HG03521 (cell line): ENCODE measurements around the gene PRKD1.
"Not testable (repeated sequence)": the region's sequence is repeated elsewhere in the genome, so short reads cannot be mapped to it uniquely, and the experiment has no call there.

ENCODE experiments used
- ATAC-seq: cut with Tn5 transposase; IDR thresholded peaks from one replicate; pipeline ENCODE4 v1.9.1; 2021; ENCODE audit warnings: mild to moderate bottlenecking, moderate library complexity; ENCODE audit not compliant: unreplicated experiment

PRKD1 gene

GRCh38 chr14:29900609-29901350, 26.9 kb downstream of the PRKD1 start:
- ATAC-seq, result no peak

GRCh38 chr14:29898470-29898869, 29.2 kb downstream of the PRKD1 start:
- ATAC-seq, result no peak

GRCh38 chr14:29897181-29897580, 30.5 kb downstream of the PRKD1 start:
- ATAC-seq, result no peak

- no peak for ATAC-seq
Measured at GRCh38 chr14:29896354-29896821, 31.3 kb downstream of the PRKD1 start.

- ATAC-seq, result no peak
Measured at GRCh38 chr14:29895591-29896083, 32.0 kb downstream of the PRKD1 start.

GRCh38 chr14:29893989-29894388, 33.7 kb downstream of the PRKD1 start:
- ATAC-seq, result no peak

GRCh38 chr14:29892327-29892726, 35.3 kb downstream of the PRKD1 start:
- no peak for ATAC-seq

- no peak for ATAC-seq
Measured at GRCh38 chr14:29885988-29886387, 41.7 kb downstream of the PRKD1 start.

GRCh38 chr14:29868000-29868399, 59.6 kb downstream of the PRKD1 start:
- ATAC-seq, result no peak

- no peak for ATAC-seq
Measured at GRCh38 chr14:29865299-29865698, 62.3 kb downstream of the PRKD1 start.

GRCh38 chr14:29861996-29862395, 65.7 kb downstream of the PRKD1 start:
- no peak for ATAC-seq

GRCh38 chr14:29858299-29858698, 69.3 kb downstream of the PRKD1 start:
- peak; percentile 96 for ATAC-seq

- ATAC-seq, result peak; percentile 71
Measured at GRCh38 chr14:29857551-29857950, 70.1 kb downstream of the PRKD1 start.

GRCh38 chr14:29856516-29856915, 71.1 kb downstream of the PRKD1 start:
- no peak for ATAC-seq

GRCh38 chr14:29853691-29854090, 74.0 kb downstream of the PRKD1 start:
- not testable (repeated sequence) for ATAC-seq

- ATAC-seq, result no peak
Measured at GRCh38 chr14:29853272-29853671, 74.4 kb downstream of the PRKD1 start.

- no peak for ATAC-seq
Measured at GRCh38 chr14:29851397-29851796, 76.2 kb downstream of the PRKD1 start.

- ATAC-seq, result no peak
Measured at GRCh38 chr14:29847056-29847380, 80.6 kb downstream of the PRKD1 start.

GRCh38 chr14:29846339-29847055, 81.2 kb downstream of the PRKD1 start:
- no peak for ATAC-seq

- no peak for ATAC-seq
Measured at GRCh38 chr14:29843981-29844380, 83.7 kb downstream of the PRKD1 start.

GRCh38 chr14:29842228-29842627, 85.4 kb downstream of the PRKD1 start:
- no peak for ATAC-seq

GRCh38 chr14:29840369-29840892, 87.2 kb downstream of the PRKD1 start:
- ATAC-seq, result not testable (repeated sequence)
